HL-60 (cell line): Measurements from ENCODE around the gene MBD2.

Experiments
- POLR2AphosphoS5 ChIP-seq: IDR thresholded peaks from 2 replicates; pipeline ENCODE4 v1.6.1; 2012; ENCODE audit warnings: low read depth
- TF ChIP-seq, protein P1 (sequence below): IDR thresholded peaks from one replicate; pipeline ENCODE4 v1.5.1; 2011; ENCODE audit warnings: low read length, control low read depth, inconsistent platforms; ENCODE audit not compliant: insufficient read depth

DNA sequence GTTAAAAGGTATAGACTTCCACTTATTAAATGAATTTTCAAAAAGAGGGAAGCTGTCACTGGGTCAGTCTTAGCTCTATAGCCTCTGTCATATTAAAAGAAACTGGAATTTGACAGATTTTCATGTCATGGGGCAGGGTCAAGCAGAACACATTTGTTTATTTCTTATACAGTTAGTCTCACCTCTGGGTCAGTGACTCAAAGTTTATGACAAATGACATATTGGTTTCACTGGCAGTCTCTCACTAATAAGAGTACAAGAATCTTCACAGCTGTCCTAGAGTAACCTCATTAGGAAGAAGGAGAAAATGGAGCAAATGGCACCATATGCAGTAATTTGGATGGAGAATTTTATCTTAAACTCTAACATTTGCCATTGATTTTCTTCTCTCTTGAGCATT is 63.2 kb downstream of the MBD2 start:
- no peak for TF ChIP-seq POLR2AphosphoS5
- TF ChIP-seq, protein P1, sequence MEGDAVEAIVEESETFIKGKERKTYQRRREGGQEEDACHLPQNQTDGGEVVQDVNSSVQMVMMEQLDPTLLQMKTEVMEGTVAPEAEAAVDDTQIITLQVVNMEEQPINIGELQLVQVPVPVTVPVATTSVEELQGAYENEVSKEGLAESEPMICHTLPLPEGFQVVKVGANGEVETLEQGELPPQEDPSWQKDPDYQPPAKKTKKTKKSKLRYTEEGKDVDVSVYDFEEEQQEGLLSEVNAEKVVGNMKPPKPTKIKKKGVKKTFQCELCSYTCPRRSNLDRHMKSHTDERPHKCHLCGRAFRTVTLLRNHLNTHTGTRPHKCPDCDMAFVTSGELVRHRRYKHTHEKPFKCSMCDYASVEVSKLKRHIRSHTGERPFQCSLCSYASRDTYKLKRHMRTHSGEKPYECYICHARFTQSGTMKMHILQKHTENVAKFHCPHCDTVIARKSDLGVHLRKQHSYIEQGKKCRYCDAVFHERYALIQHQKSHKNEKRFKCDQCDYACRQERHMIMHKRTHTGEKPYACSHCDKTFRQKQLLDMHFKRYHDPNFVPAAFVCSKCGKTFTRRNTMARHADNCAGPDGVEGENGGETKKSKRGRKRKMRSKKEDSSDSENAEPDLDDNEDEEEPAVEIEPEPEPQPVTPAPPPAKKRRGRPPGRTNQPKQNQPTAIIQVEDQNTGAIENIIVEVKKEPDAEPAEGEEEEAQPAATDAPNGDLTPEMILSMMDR = no peak
